Stimulated activated CD8-positive, alpha-beta memory T cell treated with anti-CD3 and anti-CD28 coated beads, Interleukin-2, amount 100 ng/mL, for 48 hours (primary cell): ENCODE measurements around the gene PCDHB16.

ENCODE experiments used
- DNase-seq, 2 donors: peaks; one replicate each; pipeline ENCODE4 v3.0.0-alpha.2; 2020; ENCODE audit warnings: low read depth in 2 of 2

PCDHB16 gene

DNA sequence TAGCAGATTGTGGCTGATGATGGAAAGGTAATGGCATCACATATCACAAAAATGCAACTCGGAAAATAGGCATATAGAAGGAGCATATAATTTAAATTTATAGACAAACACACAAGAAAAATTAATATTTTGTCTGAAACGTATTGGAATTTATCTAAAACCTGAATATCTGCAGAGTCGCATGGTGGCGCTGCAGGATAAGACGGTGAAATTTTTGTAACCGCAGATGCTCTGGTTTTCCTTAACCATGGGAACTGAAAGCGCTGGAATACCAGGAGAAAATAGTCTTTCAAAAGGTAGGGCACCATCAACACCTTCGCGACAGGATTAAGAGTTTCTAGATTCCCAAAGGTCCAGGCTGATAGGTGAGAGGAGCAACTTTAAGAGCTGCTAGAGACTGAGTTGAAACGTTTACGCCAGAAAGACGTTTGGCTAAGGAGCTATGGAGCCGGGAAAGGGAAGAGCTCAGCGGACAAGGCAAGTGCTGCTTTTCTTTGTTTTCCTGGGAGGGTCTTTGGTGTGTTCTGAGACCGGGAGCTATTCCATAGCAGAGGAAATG lies 52.0 kb downstream of the PCDHB16 start:
- no peak for DNase-seq
